Measurements from ENCODE around the gene PPFIBP2. TPM values are rescaled to one million over a fixed set of nuclear protein-coding genes. Genes with fewer than 3 reads are reported as not detected.

The PPFIBP2 gene
- total RNA-seq, 1 donor from 2014 or later: 74.1 TPM

- H3K27ac Mint-ChIP-seq (ENCODE audit: unreplicated experiment): peak overlapping the region; percentile 5
- TF ChIP-seq CTCF (IDR thresholded peaks at IDR 0.05): no peak
- no peaks in the 10 kb centered on the region for H3K9me3 Mint-ChIP-seq (ENCODE audit: unreplicated experiment)
- peaks cover 15% of the 10 kb centered on the region for H3K36me3 Mint-ChIP-seq (ENCODE audit: unreplicated experiment)
- H3K27me3 Mint-ChIP-seq (ENCODE audit: unreplicated experiment): no peaks in the 10 kb centered on the region
- no peak overlapping the region for H3K4me3 Mint-ChIP-seq (ENCODE audit: unreplicated experiment)
- no peak for DNase-seq (ENCODE audit: extremely low spot score, unreplicated experiment)
- H3K4me1 Mint-ChIP-seq (ENCODE audit: unreplicated experiment): peaks cover 69% of the 10 kb centered on the region
These were observed 72.0 kb downstream of the PPFIBP2 start for GRCh38 chr11:7585816-7586215.

- no peaks in the 10 kb centered on the region for H3K9me3 Mint-ChIP-seq (ENCODE audit: unreplicated experiment)
- no peak overlapping the region for H3K27ac Mint-ChIP-seq (ENCODE audit: unreplicated experiment)
- TF ChIP-seq CTCF (IDR thresholded peaks at IDR 0.05): no peak
- H3K4me3 Mint-ChIP-seq (ENCODE audit: unreplicated experiment): no peak overlapping the region
- peaks cover 18% of the 10 kb centered on the region for H3K36me3 Mint-ChIP-seq (ENCODE audit: unreplicated experiment)
- peaks cover 64% of the 10 kb centered on the region for H3K4me1 Mint-ChIP-seq (ENCODE audit: unreplicated experiment)
- no peaks in the 10 kb centered on the region for H3K27me3 Mint-ChIP-seq (ENCODE audit: unreplicated experiment)
- DNase-seq (ENCODE audit: extremely low spot score, unreplicated experiment): no peak
These were observed 72.6 kb downstream of the PPFIBP2 start for GRCh38 chr11:7586376-7586775.

GRCh38 chr11:7587712-7588111, 73.9 kb downstream of the PPFIBP2 start:
- no peaks in the 10 kb centered on the region for H3K9me3 Mint-ChIP-seq (ENCODE audit: unreplicated experiment)
- DNase-seq (ENCODE audit: extremely low spot score, unreplicated experiment): no peak
- H3K4me3 Mint-ChIP-seq (ENCODE audit: unreplicated experiment): no peak overlapping the region
- H3K27me3 Mint-ChIP-seq (ENCODE audit: unreplicated experiment): no peaks in the 10 kb centered on the region
- H3K4me1 Mint-ChIP-seq (ENCODE audit: unreplicated experiment): peaks cover 52% of the 10 kb centered on the region
- TF ChIP-seq CTCF (IDR thresholded peaks at IDR 0.05): no peak
- H3K36me3 Mint-ChIP-seq (ENCODE audit: unreplicated experiment): peaks cover 19% of the 10 kb centered on the region
- peak overlapping the region; percentile 76 for H3K27ac Mint-ChIP-seq (ENCODE audit: unreplicated experiment)

- no peak for TF ChIP-seq CTCF (IDR thresholded peaks at IDR 0.05)
- H3K27me3 Mint-ChIP-seq (ENCODE audit: unreplicated experiment): no peaks in the 10 kb centered on the region
- H3K4me3 Mint-ChIP-seq (ENCODE audit: unreplicated experiment): no peak overlapping the region
- H3K27ac Mint-ChIP-seq (ENCODE audit: unreplicated experiment): no peak overlapping the region
- H3K9me3 Mint-ChIP-seq (ENCODE audit: unreplicated experiment): no peaks in the 10 kb centered on the region
- H3K4me1 Mint-ChIP-seq (ENCODE audit: unreplicated experiment): peaks cover 38% of the 10 kb centered on the region
- DNase-seq (ENCODE audit: extremely low spot score, unreplicated experiment): no peak
- peaks cover 19% of the 10 kb centered on the region for H3K36me3 Mint-ChIP-seq (ENCODE audit: unreplicated experiment)
These were observed 76.1 kb downstream of the PPFIBP2 start for GRCh38 chr11:7589861-7590260.

GRCh38 chr11:7590529-7590928, 76.7 kb downstream of the PPFIBP2 start:
- Mint-ChIP-seq H3K4me3 (ENCODE audit: unreplicated experiment) (no peak overlapping the region), H3K27ac (ENCODE audit: unreplicated experiment) (no peak overlapping the region), H3K27me3 (ENCODE audit: unreplicated experiment) (no peaks in the 10 kb centered on the region), H3K9me3 (ENCODE audit: unreplicated experiment) (no peaks in the 10 kb centered on the region), H3K4me1 (ENCODE audit: unreplicated experiment) (peaks cover 37% of the 10 kb centered on the region), H3K36me3 (ENCODE audit: unreplicated experiment) (peaks cover 16% of the 10 kb centered on the region)
- no peak for TF ChIP-seq CTCF (IDR thresholded peaks at IDR 0.05)
- DNase-seq (ENCODE audit: extremely low spot score, unreplicated experiment): no peak

Data from osteocyte (in vitro differentiated cells).